ENCODE measurements around the gene MSLN. TPM values are rescaled to one million over a fixed set of nuclear protein-coding genes. Genes with fewer than 3 reads are reported as not detected.

The MSLN gene
- total RNA-seq, 6 experiments from 2014 or later, result 0.25 TPM; not detected in 5

DNA sequence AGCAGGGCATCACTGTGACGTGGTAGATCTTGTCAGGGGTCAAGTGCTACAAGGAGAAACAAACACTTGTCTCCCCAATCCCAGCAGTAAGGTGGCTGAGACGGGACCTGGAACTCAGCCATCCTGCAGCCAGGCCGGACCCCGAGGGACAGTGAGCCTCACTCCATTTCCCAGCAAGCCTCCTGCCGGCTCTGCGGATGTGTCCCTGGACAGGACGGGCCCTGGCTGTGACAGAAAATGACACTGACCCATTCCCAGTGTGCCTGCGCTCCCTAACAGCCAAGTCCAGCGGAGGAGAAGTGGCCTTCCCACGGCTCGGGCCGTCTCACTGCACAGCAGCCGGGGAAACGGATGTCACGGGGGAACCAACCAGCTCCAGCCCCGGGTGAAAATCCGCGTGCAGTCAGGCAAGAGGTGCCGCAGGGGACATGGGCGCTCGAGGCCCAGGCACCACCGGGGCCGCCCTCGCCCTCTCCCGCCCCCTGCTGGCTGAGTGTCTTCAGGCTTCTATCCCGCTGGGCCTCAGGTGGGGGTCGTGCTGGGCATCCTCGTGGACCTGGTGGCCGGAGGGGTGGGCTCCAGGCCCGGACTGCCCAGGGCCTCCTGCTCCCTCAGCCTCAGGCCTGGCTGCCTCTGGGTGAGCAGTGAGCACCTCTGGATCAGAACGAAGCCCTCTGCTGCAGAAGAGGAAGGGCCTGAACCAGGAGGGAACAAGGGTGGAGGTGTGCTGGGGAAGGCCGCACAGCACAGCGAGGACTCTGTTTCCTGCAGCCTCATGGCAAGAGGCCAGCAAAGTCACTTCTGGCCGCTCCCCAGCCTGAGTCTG is 26.9 kb upstream of the MSLN start:
- WGBS (ENCODE audit: insufficient coverage, low coverage, low lambda C conversion rate, missing lambda C conversion rate), result no CpG with 5 or more reads among the region's 34 CpGs
- peaks cover 0 to 1% (median 0%) of the 10 kb centered on the region in 4 donors for H3K4me1 ChIP-seq
- DNase-seq, result peak in 1 of 3 donors; percentile 52
- H3K4me3 ChIP-seq, result no peak overlapping the region
- H3K27me3 ChIP-seq, result no peaks in the 10 kb centered on the region
- no peak overlapping the region for H3K27ac ChIP-seq
- no peak for TF ChIP-seq POLR2A (IDR thresholded peaks at IDR 0.05)
- TF ChIP-seq, protein P1, sequence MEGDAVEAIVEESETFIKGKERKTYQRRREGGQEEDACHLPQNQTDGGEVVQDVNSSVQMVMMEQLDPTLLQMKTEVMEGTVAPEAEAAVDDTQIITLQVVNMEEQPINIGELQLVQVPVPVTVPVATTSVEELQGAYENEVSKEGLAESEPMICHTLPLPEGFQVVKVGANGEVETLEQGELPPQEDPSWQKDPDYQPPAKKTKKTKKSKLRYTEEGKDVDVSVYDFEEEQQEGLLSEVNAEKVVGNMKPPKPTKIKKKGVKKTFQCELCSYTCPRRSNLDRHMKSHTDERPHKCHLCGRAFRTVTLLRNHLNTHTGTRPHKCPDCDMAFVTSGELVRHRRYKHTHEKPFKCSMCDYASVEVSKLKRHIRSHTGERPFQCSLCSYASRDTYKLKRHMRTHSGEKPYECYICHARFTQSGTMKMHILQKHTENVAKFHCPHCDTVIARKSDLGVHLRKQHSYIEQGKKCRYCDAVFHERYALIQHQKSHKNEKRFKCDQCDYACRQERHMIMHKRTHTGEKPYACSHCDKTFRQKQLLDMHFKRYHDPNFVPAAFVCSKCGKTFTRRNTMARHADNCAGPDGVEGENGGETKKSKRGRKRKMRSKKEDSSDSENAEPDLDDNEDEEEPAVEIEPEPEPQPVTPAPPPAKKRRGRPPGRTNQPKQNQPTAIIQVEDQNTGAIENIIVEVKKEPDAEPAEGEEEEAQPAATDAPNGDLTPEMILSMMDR (IDR thresholded peaks at IDR 0.05), result peak in 2 of 4 donors; percentile 20 to 26
- peak in 2 of 4 donors; percentile 6 to 15 for ATAC-seq
- intact Hi-C loops (cut with DNase I), result no loop called here
- H3K36me3 ChIP-seq, result peaks cover 0 to 34% (median 3%) of the 10 kb centered on the region in 4 donors
- H3K9me3 ChIP-seq, result no peaks in the 10 kb centered on the region

DNA sequence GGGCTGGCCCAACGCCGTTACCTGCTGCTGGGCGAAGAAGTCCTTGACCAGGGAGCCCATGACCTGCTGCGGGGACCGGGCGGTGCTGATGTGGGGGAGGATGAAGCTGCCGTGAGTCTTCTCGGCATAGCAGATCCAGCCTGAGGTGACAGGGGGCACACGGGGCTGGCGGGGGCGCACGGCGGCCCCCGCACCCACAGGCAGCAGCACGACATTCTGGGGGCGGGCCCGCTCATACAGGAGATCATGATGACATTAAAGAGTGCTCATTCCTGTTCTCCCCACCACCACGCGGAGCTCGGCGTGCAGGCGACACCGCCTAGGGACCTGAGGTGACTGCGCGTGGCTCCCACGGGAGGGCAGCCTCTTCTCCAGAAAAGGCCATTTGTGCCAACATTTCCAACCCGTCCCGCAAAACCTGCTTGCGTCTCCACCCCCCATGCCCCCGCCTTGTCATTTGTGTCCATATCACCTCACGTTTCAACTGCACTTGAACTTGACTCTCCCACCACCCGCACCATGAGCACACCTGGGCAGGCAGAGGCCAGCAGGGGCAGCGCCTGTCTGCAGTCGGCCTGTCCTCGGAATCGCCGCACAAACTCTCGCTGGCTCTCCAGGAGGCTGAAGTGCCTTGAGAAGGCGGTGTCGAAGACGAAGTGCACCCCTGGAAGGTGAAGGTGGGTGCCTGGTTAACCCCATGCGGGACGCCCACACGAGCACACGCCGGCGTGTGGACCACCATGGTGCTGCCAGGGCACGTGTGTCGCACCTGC is 26.1 kb upstream of the MSLN start:
- Histone ChIP-seq H3K4me1 (peaks cover 0 to 2% (median under 1%) of the 10 kb centered on the region in 4 donors), H3K27me3 (no peaks in the 10 kb centered on the region), H3K27ac (no peak overlapping the region), H3K36me3 (peaks cover 0 to 34% (median 3%) of the 10 kb centered on the region in 4 donors), H3K4me3 (no peak overlapping the region), H3K9me3 (no peaks in the 10 kb centered on the region)
- 85% methylated on average over 17 of the region's 49 CpGs for WGBS (ENCODE audit: insufficient coverage, low coverage, low lambda C conversion rate, missing lambda C conversion rate)
- ATAC-seq (no peak), DNase-seq (no peak)
- TF ChIP-seq, protein P1 (IDR thresholded peaks at IDR 0.05), result no peak
- no peak for TF ChIP-seq POLR2A (IDR thresholded peaks at IDR 0.05)
- intact Hi-C loops (cut with DNase I), result no loop called here

DNA sequence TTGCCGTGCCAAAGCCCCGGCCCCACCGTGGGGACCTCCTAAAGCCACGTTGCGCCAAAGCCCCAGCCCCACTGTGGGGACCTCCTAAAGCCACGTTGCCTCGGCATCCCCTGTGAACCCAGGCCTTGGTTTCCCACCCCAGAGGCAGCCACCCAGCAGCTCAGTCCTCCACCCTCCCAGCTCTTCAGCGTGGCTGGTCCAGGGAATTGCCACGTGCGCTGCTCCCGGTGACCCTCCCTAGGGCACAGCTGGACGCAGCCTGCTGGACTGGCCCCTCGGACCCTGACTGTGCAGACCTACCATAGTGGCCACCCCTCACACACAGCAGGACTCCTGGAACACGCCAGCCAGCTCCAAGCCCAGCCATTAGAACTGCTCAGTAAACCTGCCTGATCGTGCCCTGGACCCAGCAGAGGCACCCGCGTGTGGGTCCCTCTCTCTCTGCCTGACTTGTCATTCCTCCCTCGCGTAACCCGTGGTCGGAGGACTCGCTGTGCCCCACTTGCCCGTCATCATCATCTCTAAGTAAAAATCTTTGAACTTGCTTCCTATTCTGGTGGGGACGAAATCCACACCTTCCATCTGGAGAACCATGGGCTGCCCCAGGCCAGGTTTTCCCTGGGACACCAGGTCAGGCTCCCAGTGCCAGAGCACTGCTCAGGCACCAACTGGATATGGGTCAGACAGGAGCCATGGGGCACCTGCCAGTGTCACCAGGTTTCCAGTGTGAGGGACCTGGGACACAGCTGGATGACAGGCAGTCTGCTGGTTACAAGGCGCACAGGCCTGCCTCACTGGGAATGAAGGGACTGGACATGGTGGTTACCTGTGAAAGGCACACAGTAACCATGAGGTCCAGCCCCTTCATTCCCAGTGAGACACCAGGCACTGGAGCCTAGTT is 25.3 kb upstream of the MSLN start:
- Histone ChIP-seq H3K36me3 (peaks cover 0 to 34% (median 3%) of the 10 kb centered on the region in 4 donors), H3K4me1 (peaks cover 0 to 10% (median 4%) of the 10 kb centered on the region in 4 donors), H3K27ac (no peak overlapping the region), H3K9me3 (no peaks in the 10 kb centered on the region), H3K27me3 (no peaks in the 10 kb centered on the region), H3K4me3 (no peak overlapping the region)
- intact Hi-C loops (cut with DNase I), result no loop called here
- TF ChIP-seq, protein P1 (IDR thresholded peaks at IDR 0.05), result no peak
- TF ChIP-seq POLR2A (IDR thresholded peaks at IDR 0.05), result no peak
- DNase-seq (peak in 1 of 3 donors; percentile 51), ATAC-seq (no peak)
- WGBS (ENCODE audit: insufficient coverage, low coverage, low lambda C conversion rate, missing lambda C conversion rate), result 78% methylated on average over 7 of the region's 25 CpGs

DNA sequence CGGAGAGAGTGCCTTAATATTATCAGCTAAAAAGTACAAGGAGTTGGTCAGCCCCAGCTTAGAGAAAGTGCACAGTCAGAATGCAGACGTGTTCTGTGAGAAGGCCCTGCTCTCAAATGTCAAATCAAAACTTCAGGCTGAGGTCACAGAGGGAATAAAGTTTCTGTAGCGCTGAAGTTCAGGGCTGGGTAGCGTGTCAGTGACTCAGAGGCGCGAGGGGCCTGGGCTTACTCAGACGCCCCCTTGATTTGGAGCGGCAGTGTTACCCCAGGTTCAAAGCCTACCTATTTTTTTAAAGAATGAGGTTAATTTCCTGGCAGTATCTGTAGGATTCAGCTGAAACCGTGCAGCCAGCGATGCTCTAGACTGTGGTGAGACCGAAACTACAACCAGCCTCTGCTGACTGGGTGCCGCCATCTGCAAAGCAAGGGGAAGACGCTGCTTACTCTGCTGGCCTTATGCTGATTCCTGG is 24.5 kb upstream of the MSLN start:
- Histone ChIP-seq H3K36me3 (peaks cover 0 to 34% (median 3%) of the 10 kb centered on the region in 4 donors), H3K27ac (no peak overlapping the region), H3K4me3 (no peak overlapping the region), H3K27me3 (no peaks in the 10 kb centered on the region), H3K4me1 (peaks cover 0 to 12% (median 5%) of the 10 kb centered on the region in 4 donors), H3K9me3 (no peaks in the 10 kb centered on the region)
- intact Hi-C loops (cut with DNase I), result no loop called here
- ATAC-seq (no peak), DNase-seq (no peak)
- TF ChIP-seq, protein P1 (IDR thresholded peaks at IDR 0.05), result no peak
- no peak for TF ChIP-seq POLR2A (IDR thresholded peaks at IDR 0.05)
- 77% methylated on average over 10 of the region's 13 CpGs for WGBS (ENCODE audit: insufficient coverage, low coverage, low lambda C conversion rate, missing lambda C conversion rate)
